ENCODE data around the gene NELL2. TPM values are rescaled to one million over a fixed set of nuclear protein-coding genes. Genes with fewer than 3 reads are reported as not detected.
"Not testable (repeated sequence)": the region's sequence is repeated elsewhere in the genome, so short reads cannot be mapped to it uniquely, and the experiment has no call there.

The NELL2 gene
- total RNA-seq, 4 donors from 2014 or later: 0.23 to 11.4 (median 1.7) TPM

GRCh38 chr12:44694017-44694416, 182.1 kb downstream of the NELL2 start:
- no peaks in the 10 kb centered on the region for H3K9me3 ChIP-seq
- H3K36me3 ChIP-seq: no peaks in the 10 kb centered on the region
- TF ChIP-seq CTCF (IDR thresholded peaks at IDR 0.05): no peak
- TF ChIP-seq POLR2A (IDR thresholded peaks at IDR 0.05): no peak
- no peaks in the 10 kb centered on the region for H3K27me3 ChIP-seq
- no peaks in the 10 kb centered on the region for H3K4me1 ChIP-seq
- intact Hi-C loops (cut with DNase I): no loop called here
- no peak overlapping the region for H3K4me3 ChIP-seq
- DNase-seq: no peak
- WGBS, 2 donors: 69% methylated on average over 4 of the region's 4 CpGs
- H3K27ac ChIP-seq: no peak overlapping the region

DNA sequence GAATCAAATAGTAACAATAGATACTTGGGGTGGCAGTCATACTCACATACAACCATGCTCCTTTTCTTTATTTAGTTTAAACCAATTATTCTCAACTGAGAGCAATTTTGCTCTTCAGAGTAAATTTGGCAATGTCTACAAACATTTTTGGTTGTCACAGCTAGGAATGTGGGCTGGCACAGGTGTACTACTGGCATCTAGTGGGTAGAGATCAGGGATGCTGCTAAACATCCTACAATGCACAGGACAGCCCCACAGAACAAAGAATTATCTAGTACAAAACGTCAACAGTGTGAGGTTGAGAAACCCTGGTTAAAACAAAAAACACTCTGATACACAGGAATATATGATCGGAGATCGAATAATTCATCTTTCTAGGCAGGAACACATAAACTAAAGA, 186.5 kb downstream of the NELL2 start:
- intact Hi-C loops (cut with DNase I): no loop called here
- Histone ChIP-seq H3K36me3 (no peaks in the 10 kb centered on the region), H3K9me3 (no peaks in the 10 kb centered on the region), H3K4me1 (no peaks in the 10 kb centered on the region), H3K27me3 (no peaks in the 10 kb centered on the region), H3K4me3 (no peak overlapping the region), H3K27ac (no peak overlapping the region)
- TF ChIP-seq CTCF (IDR thresholded peaks at IDR 0.05) (no peak), POLR2A (IDR thresholded peaks at IDR 0.05) (no peak)
- no peak for DNase-seq
- WGBS, 2 donors: 75 to 78% methylated on average over 3 of the region's 3 CpGs

DNA sequence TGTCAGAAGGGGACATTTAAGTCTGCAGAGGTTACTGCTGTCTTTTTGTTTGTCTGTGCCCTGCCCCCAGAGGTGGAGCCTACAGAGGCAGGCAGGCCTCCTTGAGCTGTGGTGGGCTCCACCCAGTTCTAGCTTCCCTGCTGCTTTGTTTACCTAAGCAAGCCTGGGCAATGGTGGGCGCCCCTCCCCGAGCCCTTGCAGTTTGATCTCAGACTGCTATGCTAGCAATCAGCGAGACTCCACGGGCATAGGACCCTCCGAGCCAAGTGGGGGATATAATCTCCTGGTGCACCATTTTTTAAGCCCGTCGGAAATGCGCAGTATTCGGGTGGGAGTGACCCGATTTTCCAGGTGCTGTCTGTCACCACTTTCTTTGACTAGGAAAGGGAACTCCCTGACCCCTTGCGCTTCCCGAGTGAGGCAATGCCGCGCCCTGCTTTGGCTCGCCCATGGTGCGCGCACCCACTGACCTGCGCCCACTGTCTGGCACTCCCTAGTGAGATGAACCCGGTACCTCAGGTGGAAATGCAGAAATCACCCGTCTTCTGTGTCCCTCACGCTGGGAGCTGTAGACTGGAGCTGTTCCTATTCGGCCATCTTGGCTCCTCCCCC, 189.2 kb downstream of the NELL2 start:
- H3K4me1 ChIP-seq; H3K9me3 ChIP-seq; H3K27me3 ChIP-seq; H3K27ac ChIP-seq; H3K36me3 ChIP-seq; intact Hi-C loops (cut with DNase I); H3K4me3 ChIP-seq; DNase-seq: not testable (repeated sequence)
- 83 to 96% methylated on average over 6 to 22 of the region's 22 CpGs for WGBS, 2 donors

DNA sequence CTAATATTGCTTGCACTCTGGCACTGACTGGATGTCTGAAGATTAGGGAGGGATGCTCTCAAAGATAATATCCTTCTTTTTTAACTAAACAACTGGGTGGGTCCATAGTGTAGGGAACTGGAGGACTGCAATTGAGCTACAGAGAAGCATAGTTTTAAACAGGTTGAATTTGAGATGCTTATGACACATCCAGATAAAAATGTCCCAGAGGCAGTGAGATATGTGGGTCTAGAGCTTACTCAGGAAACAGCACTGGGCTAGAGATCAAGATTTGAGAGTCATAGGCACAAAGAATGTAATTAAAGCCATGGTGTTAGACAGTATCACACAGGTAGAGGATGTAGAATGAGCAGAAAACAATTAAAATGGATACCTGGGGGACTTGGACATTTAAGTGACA, 198.4 kb downstream of the NELL2 start:
- Histone ChIP-seq H3K36me3 (no peaks in the 10 kb centered on the region), H3K9me3 (no peaks in the 10 kb centered on the region), H3K4me3 (no peak overlapping the region), H3K4me1 (no peaks in the 10 kb centered on the region), H3K27ac (no peak overlapping the region), H3K27me3 (no peaks in the 10 kb centered on the region)
- intact Hi-C loops (cut with DNase I): no loop called here
- no peak for TF ChIP-seq CTCF (IDR thresholded peaks at IDR 0.05)
- no peak for TF ChIP-seq POLR2A (IDR thresholded peaks at IDR 0.05)
- no peak for DNase-seq

GRCh38 chr12:44674875-44675274, 201.2 kb downstream of the NELL2 start:
- no peak overlapping the region for H3K27ac ChIP-seq
- H3K27me3 ChIP-seq: no peaks in the 10 kb centered on the region
- DNase-seq: no peak
- TF ChIP-seq CTCF (IDR thresholded peaks at IDR 0.05): no peak
- TF ChIP-seq POLR2A (IDR thresholded peaks at IDR 0.05): no peak
- no peaks in the 10 kb centered on the region for H3K9me3 ChIP-seq
- H3K4me3 ChIP-seq: no peak overlapping the region
- WGBS, 2 donors: 6 to 15% methylated on average over 1 of the region's 1 CpG
- no peaks in the 10 kb centered on the region for H3K4me1 ChIP-seq
- no peaks in the 10 kb centered on the region for H3K36me3 ChIP-seq
- intact Hi-C loops (cut with DNase I): no loop called here

DNA sequence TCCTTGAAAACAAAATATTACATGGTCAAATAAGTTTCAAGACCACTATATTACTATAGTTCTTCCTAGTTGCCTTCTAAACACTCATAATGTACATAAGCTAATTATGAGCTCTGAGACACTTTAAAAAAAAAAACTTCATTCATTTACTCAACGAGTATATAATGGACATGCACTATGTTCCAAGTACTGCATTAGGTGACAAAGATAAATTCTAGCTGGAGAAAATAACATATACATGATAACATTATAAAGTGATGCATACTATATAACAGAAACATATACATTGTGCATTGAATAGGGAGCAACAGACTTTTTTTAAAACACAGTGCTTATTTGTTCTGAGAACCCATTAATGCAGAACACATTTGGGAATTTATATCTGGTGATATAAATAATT, 202.3 kb downstream of the NELL2 start:
- intact Hi-C loops (cut with DNase I): no loop called here
- no peak overlapping the region for H3K4me3 ChIP-seq
- no peak for DNase-seq
- H3K27me3 ChIP-seq: no peaks in the 10 kb centered on the region
- no peaks in the 10 kb centered on the region for H3K4me1 ChIP-seq
- H3K9me3 ChIP-seq: no peaks in the 10 kb centered on the region
- no peaks in the 10 kb centered on the region for H3K36me3 ChIP-seq
- 43 to 74% methylated on average over 1 of the region's 1 CpG for WGBS, 2 donors
- H3K27ac ChIP-seq: no peak overlapping the region
- TF ChIP-seq CTCF (IDR thresholded peaks at IDR 0.05): no peak
- TF ChIP-seq POLR2A (IDR thresholded peaks at IDR 0.05): no peak

All from esophagus squamous epithelium (tissue), 5 donors.